Measurements from ENCODE around the gene ZNF70.
A peak's percentile ranks its signal among the peaks of the same experiment; 100 is the strongest.

ZNF70 gene

DNA sequence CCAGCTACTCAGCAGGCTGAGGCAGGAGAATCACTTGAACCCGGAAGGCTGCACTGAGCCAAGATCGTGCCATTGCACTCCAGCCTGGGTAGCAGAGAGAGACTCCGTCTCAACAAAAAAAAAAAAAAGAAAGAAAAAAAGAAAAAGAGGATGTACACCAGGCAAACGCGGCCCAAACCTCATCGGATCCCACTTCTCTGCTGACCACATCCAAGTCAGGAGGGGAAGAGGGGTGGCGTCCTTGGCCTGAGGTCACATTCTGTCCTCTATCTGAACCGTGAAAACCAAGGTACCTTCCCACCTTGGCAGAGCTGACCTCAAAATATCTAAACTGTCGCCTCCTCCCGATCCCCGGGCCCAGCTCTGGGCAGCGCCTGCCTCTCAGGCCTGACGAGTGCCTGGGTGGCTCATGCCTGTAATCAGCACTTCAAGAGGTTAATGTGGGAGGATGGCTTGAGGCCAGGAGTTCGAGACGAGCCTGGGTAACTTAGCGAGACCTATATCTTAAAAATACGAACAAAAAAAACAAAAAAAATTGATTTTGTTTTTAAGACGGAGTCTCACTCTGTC, 35.0 kb downstream of the ZNF70 start:
- no peak for DNase-seq

DNA sequence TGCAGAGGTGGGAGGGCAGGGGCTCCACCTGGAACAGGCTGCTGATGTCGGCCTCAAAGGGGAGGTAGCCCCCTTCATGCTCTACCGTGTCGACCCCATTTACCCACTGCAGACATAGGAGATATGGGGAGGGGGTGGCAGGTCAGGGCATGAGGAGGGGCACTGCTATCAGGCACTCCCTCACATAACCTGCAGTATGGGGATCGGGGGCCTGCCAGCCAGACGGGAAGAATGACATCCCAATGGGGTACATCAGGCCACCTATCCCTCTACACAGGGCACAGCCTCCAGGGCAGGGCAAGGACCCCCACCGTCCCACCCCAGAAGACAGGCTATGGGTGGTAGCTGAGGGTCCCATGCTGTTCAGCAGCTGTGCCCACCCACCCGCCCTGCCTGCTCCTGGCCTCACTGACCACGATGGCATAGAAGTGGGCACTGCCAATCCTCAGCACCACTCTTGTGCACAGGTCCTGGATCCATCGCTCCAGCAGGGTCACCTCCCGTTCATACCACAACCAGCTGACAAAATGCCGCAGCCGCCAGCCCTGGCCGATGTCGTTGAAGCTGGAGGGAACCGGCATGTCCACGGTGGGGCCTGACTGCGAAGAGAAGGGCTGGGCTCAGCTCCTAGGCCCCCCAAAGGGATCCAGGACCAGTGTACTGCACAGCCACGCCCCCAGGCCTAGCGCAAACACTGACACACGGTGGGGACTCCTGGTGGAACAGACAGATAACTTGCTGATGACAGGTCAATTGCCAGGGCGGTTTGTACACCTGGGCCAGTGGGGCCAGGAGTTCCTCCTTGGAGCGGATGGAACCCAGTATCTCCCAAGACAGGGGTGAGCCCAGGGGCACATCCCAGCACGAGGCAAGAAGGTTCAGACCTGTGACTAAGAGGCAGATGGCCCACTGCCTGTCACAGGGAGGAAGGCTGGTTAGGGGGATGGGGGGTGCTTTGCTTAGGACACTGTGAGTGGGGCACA, 36.0 kb downstream of the ZNF70 start:
- no peak for DNase-seq

DNA sequence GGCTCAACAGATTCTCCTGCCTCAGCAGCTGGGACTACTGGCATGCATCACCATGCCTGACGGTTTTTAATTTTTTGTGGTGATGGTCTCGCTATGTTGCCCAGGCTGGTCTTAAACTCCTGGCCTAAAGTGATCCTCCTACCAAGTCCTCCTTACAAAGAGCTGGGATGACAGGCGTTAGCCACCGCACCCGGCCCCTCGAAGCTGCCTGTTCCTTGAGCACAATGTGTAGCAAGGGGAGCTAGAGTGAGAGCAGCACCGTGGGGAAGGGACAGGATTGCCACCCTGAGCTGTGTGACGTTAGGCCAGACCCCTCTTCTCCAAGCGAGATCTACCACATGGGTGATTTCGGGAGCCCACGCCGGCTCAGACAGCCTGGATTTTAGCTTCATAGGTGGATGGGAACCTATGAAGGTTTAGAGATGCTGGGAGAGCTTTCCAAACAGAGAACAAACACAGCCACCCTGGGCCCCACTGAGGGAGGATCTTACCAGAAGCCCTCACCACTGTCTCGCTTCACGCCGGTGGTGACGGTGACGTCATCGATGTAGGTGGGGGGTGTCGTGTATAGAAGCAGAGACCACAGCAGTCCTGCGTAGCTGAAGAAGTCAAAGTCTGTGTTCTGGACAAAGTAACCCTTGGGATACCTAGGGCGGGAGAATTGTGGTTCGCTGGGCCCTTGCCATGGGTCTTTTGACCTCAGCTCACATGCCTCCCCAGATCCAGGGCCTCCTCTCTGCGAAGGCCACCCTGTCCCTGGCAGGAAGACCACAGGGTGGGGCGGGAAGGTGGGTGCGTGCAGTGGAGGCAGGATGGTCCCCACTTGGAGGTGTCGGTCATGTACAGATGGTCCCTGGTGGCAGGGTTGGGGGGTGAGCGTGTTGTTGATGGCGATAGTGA, 37.0 kb downstream of the ZNF70 start:
- DNase-seq = no peak

DNA sequence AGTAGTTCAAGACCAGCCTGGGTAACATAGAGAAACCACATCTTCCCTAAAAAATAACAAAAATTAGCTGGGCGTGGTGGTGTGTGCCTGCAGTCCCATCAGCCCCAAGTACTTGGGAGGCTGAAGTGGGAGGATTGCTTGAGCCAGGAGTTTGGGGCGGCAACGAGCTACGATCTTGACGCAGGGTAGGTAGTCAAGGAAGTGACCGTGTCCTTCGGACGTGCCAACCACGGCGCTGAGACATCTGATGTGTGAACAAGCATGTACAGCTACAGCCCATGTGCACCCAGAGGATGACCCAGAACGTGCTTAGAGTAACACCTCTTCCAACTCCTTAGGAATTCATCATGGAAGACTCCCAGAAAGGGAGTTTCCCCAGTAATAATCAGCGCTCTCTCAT, 38.7 kb downstream of the ZNF70 start:
- DNase-seq = no peak

DNA sequence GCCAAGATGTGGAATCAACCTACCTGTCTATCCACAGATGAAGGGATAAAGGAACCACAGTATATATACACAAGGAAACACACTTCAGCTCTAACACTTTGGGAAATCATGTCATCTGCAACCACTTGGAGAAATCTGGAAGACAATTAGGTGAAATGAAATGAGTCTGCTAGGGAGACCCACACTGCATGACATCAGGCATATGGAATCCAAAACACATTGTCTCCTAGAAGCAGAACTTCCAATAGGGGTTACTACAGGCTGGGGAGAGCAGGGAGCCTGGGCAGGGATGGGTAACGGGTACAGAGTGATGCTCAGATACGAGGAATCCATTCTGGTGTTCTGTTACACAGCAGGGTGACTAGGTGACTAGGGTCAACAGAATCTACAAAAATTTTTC, 41.8 kb downstream of the ZNF70 start:
- no peak for DNase-seq

DNA sequence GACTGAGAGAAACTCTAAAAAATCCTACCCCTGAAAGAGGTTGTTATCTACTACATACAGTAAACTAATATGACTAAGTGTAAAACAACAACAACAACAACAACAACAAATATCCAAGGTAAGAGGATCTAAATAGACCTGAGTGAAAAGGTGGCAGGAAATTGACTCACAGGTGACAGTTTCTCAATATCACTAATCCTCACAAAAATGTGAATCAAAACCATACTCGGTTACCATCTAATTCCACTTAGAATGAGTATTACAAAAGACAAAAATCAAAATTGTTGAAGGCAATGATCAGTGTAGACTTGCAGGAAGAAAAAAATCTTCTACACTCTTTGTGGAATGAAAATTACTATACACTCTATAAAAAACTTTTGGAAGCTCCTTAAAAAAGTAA, 42.6 kb downstream of the ZNF70 start:
- DNase-seq = no peak

DNA sequence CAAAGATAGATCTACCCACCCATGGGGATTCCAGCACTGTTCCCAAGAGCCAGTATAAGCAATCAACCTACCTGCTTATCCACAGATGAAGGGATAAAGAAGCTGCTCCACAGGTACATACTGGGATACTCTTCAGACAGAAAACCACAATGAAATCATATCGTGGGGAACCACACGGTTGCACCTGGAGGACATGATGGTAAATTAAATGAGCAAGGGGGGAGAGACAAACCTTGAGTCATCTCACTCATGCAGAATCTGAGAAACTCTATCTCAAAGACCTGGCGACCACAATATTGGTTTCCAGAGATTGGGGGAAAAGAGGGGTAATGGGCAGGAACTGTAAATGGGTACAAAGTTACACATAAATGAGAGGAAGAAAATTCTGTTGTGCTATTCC, 45.6 kb downstream of the ZNF70 start:
- DNase-seq = no peak

DNA sequence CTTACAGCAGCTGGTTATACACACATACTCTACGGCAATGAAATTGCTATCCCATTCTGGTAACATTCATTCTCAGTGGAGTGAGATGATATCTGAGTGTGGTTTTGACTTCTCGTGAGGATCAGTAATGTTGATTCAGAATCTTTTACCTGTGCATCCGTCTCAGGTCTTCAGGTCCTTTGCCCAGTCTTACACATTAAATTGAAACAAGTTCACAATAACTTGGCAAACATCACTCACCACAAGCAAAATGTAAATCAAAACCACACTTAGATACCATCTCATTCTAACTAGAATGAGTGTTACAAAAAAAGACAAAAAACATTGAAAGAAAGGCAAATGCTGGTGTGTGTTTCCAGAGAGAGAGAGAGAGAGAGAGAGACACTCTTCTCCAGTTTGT, 46.1 kb downstream of the ZNF70 start:
- DNase-seq = no peak

DNA sequence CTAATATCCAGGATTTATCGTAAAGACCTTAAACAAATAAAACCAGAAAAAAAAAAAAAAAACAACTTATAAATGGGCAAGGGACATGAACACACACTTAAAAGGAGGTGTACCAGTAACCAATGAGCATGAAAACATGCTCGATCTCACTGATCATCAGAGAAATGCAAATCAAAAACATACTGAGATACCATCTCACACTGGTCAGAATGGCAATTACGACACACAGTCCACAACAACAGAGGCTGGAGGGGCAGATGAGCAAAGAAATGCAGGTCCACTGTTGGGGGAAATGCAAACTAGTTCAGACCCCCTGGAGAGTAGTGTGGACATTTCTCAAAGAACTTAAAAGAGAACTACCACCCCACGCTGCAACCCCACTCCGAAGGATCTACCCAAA, 46.9 kb downstream of the ZNF70 start:
- no peak for DNase-seq

DNA sequence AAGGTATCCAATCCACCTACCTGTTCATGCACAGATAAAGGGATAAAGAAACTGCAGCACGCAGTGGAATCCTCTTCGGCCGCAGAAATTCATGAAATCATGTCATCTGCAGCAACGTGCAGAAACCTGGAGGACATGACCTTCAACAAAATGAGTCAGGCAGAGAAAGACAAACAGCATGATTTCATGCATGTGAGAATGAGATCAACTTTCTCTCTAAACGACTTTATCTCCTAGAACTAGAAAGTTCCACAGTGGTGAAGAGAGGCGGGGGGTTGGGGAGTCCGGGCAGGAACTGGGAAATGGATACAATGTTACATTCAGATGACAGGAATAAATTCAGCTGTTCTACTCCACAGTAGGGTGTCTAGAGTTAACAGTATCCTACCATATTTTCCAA, 50.2 kb downstream of the ZNF70 start:
- no peak for DNase-seq

DNA sequence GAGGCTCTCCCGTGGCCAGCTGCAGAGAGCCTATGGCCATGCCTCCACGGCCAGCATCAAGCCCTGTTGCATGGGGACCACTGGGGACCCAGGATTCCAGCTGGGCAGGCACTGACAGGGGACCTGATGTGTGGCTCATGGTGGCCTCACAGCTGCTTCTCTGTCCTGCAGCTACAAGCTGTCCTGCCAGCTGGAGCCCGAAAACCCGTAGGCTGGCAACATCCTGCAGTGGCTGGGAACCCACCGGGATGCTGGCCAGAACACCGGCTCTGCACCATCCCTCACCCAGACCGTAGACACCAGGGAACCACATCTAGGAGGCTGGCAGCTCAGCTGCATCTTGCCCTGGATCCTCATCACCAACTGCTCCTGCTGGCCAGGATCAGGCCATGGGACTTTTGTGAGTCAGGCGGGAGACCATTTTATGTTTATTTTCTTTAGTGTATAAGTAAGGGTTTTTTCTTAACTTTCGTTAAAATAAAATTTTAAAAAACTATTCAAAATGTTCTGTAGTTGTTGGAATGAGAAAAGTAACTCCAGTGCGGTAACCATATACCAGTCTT, 52.2 kb downstream of the ZNF70 start:
- DNase-seq = no peak

DNA sequence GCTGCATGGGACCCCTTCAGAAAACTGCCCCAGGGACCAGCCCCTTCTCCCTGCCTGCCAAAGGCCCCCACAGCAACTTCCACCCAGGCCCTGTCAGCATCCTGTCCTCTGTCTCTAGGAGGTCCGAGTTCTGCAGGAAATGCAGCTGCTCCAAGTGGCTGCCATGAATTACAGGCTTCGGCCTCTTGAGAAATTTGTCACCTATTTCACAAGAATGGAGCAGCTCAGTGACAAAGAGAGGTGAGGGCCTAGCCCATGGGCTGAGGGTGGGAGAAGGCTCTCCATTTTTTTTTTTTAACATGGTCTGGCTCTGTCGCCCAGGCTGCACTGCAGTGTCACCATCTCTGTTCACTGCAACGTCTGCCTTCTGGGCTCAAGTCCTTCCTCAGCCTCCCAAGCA, 52.8 kb downstream of the ZNF70 start:
- DNase-seq = no peak

DNA sequence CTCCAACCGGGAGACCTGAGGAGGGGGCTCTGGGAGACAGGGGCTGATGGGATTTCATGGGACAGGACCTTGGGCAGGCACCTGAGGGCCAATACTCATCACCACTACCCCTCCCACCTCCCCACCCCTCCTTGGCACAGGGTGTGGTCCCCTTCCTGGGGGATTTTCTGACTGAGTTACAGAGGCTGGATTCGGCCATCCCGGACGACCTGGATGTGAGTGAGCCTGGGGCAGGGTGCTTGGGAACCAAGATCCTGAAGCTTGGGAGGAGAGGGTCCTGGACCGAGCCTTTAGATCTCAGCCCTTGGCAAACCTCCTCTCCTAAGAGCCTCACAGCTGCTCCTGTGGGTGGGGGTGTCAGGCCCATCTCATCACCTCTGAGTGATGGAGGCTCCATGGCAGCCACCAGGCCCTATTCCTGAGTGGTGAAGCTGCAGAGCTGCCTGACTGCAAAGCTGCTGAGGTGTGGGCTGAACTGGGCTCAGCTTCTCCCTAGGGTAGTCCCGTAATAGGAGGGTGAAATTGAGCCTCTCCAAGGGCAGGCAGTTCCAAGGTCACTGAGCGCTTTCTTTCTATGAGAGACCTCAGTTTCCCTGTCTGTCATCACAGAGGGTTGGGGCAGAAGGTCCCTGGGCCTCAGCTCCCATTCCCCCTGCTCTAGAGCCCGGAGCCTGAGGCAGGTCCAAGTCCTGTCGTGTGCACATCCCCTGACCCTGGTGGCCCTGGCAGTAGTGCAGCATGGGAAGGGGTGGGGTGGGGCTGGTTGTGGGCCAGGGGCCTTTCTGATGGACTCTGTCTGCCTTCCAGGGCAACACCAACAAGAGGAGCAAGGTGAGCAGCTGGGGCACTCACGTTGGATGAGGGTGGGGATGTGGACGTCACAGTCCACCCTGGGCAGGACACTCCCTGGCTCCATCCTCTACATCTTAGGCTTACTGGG, 53.6 kb downstream of the ZNF70 start:
- DNase-seq = no peak

DNA sequence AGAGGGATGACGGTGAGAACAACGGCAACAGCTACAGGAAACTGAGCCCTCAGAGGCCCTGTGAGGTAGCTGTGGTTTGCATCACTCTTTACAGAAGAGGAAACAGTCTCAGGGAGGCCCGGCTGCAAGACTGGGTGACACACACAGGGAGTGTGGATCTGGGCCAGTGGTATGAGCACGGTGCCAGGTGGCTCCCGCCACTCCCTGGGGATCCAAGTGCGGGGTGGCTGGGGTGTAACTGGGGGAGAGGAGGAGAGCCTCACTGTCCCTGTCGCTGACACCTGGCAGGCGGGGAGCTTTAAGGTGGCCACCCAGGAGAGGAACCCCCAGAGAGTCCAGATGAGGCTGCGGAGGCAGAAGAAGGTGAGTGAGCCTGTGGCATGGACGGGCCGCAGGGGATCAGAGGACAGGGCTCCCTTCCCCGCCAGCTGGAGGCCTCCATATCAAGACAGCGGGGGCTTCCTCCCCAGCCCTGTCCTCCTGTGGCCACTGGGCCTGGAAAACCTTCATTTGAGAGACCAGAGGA, 54.5 kb downstream of the ZNF70 start:
- DNase-seq = peak; percentile 58 to 73

DNA sequence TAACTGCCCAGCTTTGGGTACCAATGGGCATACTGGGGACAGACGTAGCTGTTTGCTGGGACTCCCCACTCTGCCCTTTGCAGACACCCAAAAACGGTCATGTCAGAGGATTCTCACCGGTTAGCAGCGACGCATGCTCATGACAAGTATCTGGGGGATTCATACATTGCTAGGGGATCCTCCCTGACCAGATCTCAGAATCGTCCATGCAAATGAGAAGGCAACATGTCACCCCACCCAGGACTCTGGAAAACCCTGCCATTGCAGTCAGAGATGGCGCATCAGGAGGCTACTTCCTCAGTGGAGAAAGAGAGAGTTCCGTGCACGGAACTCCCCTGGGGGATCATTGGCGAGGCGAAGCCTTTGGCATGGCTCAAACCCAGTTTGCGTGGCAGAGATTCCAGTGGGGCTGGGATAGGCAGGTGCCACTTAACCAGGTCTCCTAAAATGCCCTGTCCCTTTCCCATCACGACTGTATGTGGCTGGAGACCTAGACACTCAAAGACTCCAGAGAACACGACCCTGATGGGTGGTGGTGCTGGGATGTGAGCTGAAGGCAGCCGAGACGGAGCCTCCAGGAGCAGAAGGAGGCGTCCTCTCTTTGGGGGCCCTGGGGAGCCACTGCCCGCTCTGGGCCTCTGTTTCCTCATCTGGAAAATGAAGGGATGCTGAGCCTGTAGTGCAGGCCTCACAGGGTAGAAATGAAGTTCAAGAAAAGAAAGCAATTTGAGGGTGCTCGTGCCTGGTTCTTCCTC, 55.2 kb downstream of the ZNF70 start:
- DNase-seq = no peak

DNA sequence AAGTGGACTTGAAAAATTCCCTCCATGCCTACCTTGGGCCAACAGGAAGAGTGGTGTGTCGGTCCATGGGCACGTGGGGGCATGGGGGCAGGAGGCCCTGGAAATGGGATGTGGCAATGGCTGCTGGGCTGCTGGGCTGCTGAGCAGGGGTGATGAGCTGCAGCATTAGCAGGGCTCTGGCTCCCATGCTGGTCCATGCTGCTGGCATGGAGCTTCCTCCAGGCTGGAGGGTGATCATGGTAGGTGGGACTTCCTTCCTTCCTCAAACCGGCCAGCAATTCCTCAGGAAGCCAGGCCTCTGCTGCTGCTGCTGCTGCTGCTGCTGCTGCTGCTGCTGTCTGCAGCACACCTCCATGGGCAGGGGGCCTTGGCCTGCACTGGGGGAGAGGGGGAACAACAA, 55.8 kb downstream of the ZNF70 start:
- DNase-seq = no peak

DNA sequence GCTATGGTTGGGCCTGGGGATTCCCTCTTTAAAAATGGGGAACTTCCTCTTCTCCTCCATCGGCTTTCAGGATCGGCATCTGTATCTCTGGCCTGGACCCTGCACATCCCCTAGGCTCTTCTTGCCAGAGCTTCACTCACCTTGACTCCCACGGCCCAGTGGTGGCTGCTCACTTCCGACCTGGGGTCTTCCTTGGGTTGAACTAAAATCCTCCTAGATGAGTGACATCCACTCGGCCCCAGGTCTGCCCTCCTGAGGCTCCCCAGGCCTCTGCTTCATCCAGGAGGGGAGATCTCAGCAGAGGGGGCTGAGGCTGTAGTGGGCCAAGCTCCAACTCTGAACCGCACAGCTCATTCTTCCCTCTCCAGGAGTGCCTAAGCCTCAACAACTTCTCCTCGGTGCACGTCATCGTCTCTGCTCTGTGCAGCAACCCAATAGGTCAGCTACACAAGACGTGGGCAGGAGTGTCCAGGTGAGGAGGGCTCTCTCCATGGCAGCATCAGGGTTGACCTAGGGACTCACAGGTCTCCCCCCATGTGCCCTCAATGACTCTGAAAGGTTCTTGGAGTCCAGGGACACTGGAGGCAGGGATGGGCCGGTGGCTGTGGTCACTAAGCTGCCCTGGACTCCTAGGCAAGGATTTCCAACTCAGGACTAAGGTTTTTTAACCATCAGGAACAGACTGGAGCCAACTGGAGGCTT, 56.8 kb downstream of the ZNF70 start:
- no peak for DNase-seq

DNA sequence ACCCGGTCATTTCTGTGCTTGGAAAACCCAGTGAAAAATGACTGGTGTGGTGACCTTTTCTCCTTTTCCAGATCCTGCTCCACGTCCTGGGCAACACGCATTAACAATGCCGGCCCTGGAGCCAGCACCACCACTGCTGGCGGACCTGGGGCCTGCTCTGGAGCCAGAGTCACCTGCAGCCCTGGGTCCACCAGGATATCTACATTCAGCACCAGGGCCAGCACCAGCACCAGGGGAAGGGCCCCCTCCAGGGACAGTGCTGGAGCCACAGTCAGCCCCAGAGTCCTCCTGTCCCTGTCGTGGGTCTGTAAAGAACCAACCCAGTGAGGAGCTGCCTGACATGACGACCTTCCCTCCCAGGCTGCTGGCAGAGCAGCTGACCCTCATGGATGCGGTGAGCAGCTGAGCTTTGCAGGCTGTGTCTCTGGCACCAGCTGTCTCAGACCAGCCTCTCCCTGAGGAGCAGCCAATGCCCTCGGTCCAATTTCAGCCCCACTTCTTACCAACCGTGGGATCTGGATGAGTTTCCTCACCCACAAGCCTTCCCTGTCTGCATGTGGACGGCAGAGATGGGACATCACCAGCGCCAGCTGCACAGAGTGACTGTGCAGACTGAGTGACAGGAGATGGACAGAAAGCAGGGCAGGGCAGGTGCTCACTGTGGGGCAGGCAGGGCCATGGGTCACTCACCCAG, 58.2 kb downstream of the ZNF70 start:
- no peak for DNase-seq

DNA sequence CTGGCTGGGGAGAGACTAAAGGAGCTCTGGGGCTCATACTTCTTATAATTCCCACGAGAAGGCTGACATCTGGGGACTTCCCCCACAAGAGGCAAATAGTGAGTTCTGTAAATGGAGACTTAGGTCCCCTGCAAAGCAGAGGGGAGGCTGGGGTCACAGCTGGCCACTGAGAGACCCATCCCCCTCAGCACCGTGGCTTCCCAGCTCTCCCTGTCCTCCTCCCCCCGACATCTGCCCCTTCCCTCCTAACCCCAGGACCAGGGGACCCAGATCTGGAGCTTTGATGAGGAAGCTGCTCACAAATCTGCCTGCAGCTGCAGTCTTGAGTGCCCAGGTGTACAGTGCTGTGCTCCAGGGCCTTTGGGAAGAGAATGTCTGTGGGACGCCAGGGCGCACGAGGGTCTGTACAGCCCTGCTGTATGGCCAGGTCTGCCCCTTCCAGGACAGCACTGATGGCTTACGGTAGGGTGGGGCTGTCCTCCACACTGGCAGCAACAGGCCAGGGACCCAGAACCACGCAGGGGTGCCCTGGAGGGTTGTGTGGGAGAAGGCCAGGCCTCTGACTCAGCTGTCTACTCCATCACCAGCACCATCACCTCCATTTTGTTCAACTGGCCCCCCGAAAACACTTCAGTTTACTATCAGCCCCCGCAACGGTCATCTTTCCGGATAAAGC, 59.0 kb downstream of the ZNF70 start:
- DNase-seq = no peak
